Measurements from ENCODE around the gene ZNF891.

- TF ChIP-seq CTCF (IDR thresholded peaks at IDR 0.05; ENCODE audit: low read depth, low read length) (no peak), EZH2phosphoT487 (IDR thresholded peaks at IDR 0.05; ENCODE audit: low read depth) (no peak)
These were observed 694 bp upstream of the ZNF891 start for GRCh38 chr12:133130808-133131128.
